Measurements from ENCODE around the gene NFIC.

- TF ChIP-seq CTCF (IDR thresholded peaks at IDR 0.05) (peak in 1 of 3 experiments; percentile 13), EP300 (IDR thresholded peaks at IDR 0.05) (no peak), POLR2AphosphoS5 (IDR thresholded peaks at IDR 0.05) (peak in 1 of 2 donors; percentile 53)
Measured at GRCh38 chr19:3443840-3444694, 77.7 kb downstream of the NFIC start.
